ENCODE measurements around the gene VAMP8. TPM values are rescaled to one million over a fixed set of nuclear protein-coding genes. Genes with fewer than 3 reads are reported as not detected.
"Not testable (repeated sequence)": the region's sequence is repeated elsewhere in the genome, so short reads cannot be mapped to it uniquely, and the experiment has no call there.

Gene VAMP8
- total and polyA plus RNA-seq, 9 donors, result 5.9 to 58.4 (median 24.7) TPM

DNA sequence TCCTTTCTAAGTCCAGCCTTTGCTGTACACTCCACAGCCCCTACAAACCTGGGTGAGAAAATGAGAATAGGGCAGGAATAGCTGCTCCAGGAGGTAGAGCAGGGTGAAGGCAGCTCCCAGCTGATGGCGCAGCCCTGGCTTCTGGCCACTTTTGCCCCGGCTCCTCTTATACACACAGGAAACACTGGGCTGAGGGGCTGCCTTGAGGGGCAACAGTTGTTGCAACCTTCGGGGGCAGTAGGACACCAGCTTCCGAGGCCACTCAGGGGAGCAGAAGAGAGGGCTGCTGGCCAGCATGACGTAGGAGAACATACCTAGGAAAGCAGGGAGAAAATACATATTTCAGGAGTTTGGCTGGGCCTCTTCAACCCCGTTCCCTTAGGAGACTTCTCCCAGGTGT, 24.2 kb upstream of the VAMP8 start:
- intact Hi-C loops (cut with DNase I), result loop anchor here in 3 of 4 donors (2.0 to 10.0 kb wide), 3 partner anchors 131 to 418 kb away; partner anchors contain the start of gene TCF7L1 (in 1 of the 3)
- TF ChIP-seq POLR2A (IDR thresholded peaks at IDR 0.05), result no peak
- TF ChIP-seq EP300 (IDR thresholded peaks at IDR 0.05), result no peak
- TF ChIP-seq, protein P1, sequence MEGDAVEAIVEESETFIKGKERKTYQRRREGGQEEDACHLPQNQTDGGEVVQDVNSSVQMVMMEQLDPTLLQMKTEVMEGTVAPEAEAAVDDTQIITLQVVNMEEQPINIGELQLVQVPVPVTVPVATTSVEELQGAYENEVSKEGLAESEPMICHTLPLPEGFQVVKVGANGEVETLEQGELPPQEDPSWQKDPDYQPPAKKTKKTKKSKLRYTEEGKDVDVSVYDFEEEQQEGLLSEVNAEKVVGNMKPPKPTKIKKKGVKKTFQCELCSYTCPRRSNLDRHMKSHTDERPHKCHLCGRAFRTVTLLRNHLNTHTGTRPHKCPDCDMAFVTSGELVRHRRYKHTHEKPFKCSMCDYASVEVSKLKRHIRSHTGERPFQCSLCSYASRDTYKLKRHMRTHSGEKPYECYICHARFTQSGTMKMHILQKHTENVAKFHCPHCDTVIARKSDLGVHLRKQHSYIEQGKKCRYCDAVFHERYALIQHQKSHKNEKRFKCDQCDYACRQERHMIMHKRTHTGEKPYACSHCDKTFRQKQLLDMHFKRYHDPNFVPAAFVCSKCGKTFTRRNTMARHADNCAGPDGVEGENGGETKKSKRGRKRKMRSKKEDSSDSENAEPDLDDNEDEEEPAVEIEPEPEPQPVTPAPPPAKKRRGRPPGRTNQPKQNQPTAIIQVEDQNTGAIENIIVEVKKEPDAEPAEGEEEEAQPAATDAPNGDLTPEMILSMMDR (IDR thresholded peaks at IDR 0.05), result no peak
- H3K4me1 ChIP-seq (ENCODE audit: insufficient read depth), result no peaks in the 10 kb centered on the region
- no peak overlapping the region for H3K27ac ChIP-seq
- DNase-seq, result no peak
- H3K36me3 ChIP-seq, result no peaks in the 10 kb centered on the region
- 66 to 78% (median 70%) methylated on average over 6 of the region's 6 CpGs for WGBS, 3 donors
- H3K9me3 ChIP-seq, result no peaks in the 10 kb centered on the region
- H3K4me3 ChIP-seq, result no peak overlapping the region
- H3K27me3 ChIP-seq, result no peaks in the 10 kb centered on the region

DNA sequence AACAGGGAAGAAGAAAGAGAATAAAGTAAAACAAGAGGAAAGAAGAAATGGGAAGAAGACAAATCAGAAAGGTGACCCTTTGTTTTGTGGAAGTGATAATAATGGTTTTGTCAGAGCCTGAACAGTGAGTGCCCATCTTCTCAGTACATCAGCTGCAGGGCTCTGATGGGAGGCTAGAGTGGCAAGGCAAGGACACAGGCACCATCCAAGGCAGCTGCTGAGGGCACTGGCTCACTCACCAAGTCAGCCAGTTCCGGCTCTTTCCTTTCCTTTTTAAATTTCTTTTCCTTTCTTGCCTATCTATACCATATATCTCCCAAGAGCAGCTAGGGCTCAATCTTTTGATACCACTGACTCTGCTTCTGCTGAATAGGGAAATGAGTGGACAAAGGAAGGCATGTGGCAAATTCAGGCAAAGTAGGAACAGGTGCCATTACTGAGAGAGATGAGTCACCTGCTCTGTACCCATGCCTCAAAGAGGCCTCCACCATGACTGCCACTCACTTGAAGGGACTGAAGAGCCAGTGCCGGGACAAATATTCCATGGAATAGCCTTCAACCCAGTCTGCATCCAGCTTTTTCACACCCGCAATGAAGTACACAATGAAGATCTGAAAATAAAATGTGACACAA, 22.3 kb upstream of the VAMP8 start:
- H3K4me1 ChIP-seq (ENCODE audit: insufficient read depth), result peaks cover 4% of the 10 kb centered on the region
- no peaks in the 10 kb centered on the region for H3K27me3 ChIP-seq
- DNase-seq, result no peak
- intact Hi-C loops (cut with DNase I), result loop anchor here in 2 of 4 donors (5.0 to 10.0 kb wide), 2 partner anchors 133 to 420 kb away; partner anchors contain the start of gene TCF7L1 (in 1 of the 2)
- no peaks in the 10 kb centered on the region for H3K9me3 ChIP-seq
- 82 to 89% (median 86%) methylated on average over 3 of the region's 3 CpGs for WGBS, 3 donors
- no peak overlapping the region for H3K4me3 ChIP-seq
- no peak for TF ChIP-seq EP300 (IDR thresholded peaks at IDR 0.05)
- TF ChIP-seq POLR2A (IDR thresholded peaks at IDR 0.05), result no peak
- TF ChIP-seq, protein P1 (IDR thresholded peaks at IDR 0.05), result no peak
- H3K36me3 ChIP-seq, result no peaks in the 10 kb centered on the region
- H3K27ac ChIP-seq, result no peak overlapping the region

DNA sequence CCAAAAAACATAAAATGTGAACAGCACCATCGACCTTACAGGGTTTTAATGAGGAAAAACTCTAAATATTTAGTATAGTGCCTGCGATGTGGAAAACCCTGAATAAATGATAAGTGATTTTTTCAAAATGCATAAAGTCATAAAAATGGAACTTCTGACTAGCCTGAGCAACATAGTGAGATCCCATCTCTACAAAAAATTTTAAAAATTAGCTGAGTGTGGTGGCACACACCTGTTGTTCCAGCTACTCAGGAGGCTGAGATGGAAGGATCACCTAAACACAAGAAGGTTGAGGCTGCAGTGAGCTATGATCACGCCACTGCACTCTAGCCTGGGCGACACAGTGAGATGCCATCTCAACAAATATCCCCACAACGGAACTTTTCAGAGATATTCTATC, 20.3 kb upstream of the VAMP8 start:
- no peak overlapping the region for H3K27ac ChIP-seq
- no peaks in the 10 kb centered on the region for H3K27me3 ChIP-seq
- intact Hi-C loops (cut with DNase I), result loop anchor here in 1 of 4 donors (10.0 kb wide), 1 partner anchor 422 kb away; the partner anchor contains the start of gene TCF7L1
- TF ChIP-seq EP300 (IDR thresholded peaks at IDR 0.05), result no peak
- TF ChIP-seq, protein P1 (IDR thresholded peaks at IDR 0.05), result no peak
- no peak for TF ChIP-seq POLR2A (IDR thresholded peaks at IDR 0.05)
- peaks cover 6% of the 10 kb centered on the region for H3K4me1 ChIP-seq (ENCODE audit: insufficient read depth)
- H3K4me3 ChIP-seq, result no peak overlapping the region
- H3K36me3 ChIP-seq, result no peaks in the 10 kb centered on the region
- no peaks in the 10 kb centered on the region for H3K9me3 ChIP-seq
- DNase-seq, result no peak
- WGBS, 3 donors, result 88 to 92% (median 92%) methylated on average over 5 of the region's 5 CpGs

DNA sequence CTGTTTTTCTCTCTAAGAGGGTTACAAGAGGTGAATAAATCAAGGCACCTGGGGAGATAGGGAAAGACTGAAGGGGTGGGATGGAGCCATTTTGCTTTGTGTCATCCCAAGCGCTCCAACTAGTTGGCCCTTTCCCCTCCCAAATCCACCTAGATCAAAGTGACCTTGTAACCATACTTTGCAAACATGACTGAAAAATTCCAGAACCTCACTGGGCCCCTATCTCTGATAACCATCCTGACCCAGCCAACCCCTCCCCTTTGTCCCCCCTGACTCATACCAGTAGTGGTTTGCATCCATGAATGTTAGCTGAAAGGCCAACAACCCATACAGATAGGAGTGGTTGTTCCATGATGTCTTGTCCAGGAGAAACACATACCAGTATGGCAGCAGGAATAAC, 19.2 kb upstream of the VAMP8 start:
- no peak for DNase-seq
- Histone ChIP-seq H3K4me3 (no peak overlapping the region), H3K4me1 (ENCODE audit: insufficient read depth) (peaks cover 6% of the 10 kb centered on the region), H3K27ac (no peak overlapping the region), H3K27me3 (no peaks in the 10 kb centered on the region), H3K9me3 (no peaks in the 10 kb centered on the region), H3K36me3 (no peaks in the 10 kb centered on the region)
- intact Hi-C loops (cut with DNase I), result loop anchor here in 1 of 4 donors (10.0 kb wide), 1 partner anchor 423 kb away; the partner anchor contains the start of gene TCF7L1
- 92 to 98% (median 93%) methylated on average over 1 of the region's 1 CpG for WGBS, 3 donors
- TF ChIP-seq, protein P1 (IDR thresholded peaks at IDR 0.05), result no peak

DNA sequence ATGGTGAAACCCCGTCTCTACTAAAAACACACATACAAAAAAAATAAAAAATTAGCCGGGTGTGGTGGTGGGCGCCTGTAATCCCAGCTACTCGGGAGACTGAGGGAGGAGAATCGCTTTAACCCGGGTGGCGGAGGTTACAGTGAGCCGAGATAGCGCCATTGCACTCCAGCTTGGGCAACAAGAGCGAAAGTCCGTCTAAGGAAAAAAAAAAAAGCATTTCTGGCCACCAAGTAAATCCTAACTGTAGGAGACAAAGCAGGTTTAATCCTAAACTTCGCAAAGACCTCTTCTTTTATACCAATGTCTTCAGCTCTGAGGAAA, 17.0 kb upstream of the VAMP8 start:
- H3K36me3 ChIP-seq; intact Hi-C loops (cut with DNase I); DNase-seq; H3K27me3 ChIP-seq; H3K9me3 ChIP-seq; H3K4me1 ChIP-seq (ENCODE audit: insufficient read depth): not testable (repeated sequence)
- Histone ChIP-seq H3K4me3 (peak overlapping the region; percentile 94), H3K27ac (peak overlapping the region in 1 of 2 donors; percentile 65)
- WGBS, 3 donors, result 75 to 81% (median 78%) methylated on average over 12 of the region's 12 CpGs
